Stimulated activated CD4-positive, alpha-beta T cell treated with anti-CD3 and anti-CD28 coated beads, Interleukin-2, amount 100 ng/mL, for 48 hours (primary cell): ENCODE results near the gene PAX9.
"Not testable (repeated sequence)": the region's sequence is repeated elsewhere in the genome, so short reads cannot be mapped to it uniquely, and the experiment has no call there.

Experiments used
- DNase-seq, 2 donors: peaks; one replicate each; pipeline ENCODE4 v3.0.0-alpha.2; 2020

PAX9 gene

GRCh38 chr14:36676236-36676635, 14.6 kb downstream of the PAX9 start:
- DNase-seq, result no peak

GRCh38 chr14:36682338-36682737, 20.7 kb downstream of the PAX9 start:
- no peak for DNase-seq

- no peak for DNase-seq
These were observed 21.5 kb downstream of the PAX9 start for GRCh38 chr14:36683083-36683724.

- DNase-seq, result no peak
These were observed 23.3 kb downstream of the PAX9 start for GRCh38 chr14:36684946-36685345.

- DNase-seq, result no peak
These were observed 28.8 kb downstream of the PAX9 start for GRCh38 chr14:36690311-36691040.

GRCh38 chr14:36699420-36699819, 37.8 kb downstream of the PAX9 start:
- DNase-seq, result not testable (repeated sequence)

- DNase-seq, result no peak
These were observed 39.0 kb downstream of the PAX9 start for GRCh38 chr14:36700651-36701050.

GRCh38 chr14:36701132-36701531, 39.5 kb downstream of the PAX9 start:
- no peak for DNase-seq

- DNase-seq, result no peak
These were observed 40.8 kb downstream of the PAX9 start for GRCh38 chr14:36702474-36702873.

GRCh38 chr14:36707570-36707969, 45.9 kb downstream of the PAX9 start:
- no peak for DNase-seq

- DNase-seq, result no peak
These were observed 52.5 kb downstream of the PAX9 start for GRCh38 chr14:36713960-36714703.

- no peak for DNase-seq
These were observed 55.0 kb downstream of the PAX9 start for GRCh38 chr14:36716614-36717184.

- DNase-seq, result no peak
These were observed 55.7 kb downstream of the PAX9 start for GRCh38 chr14:36717363-36717762.

GRCh38 chr14:36718216-36718615, 56.6 kb downstream of the PAX9 start:
- DNase-seq, result no peak

GRCh38 chr14:36719823-36720222, 58.2 kb downstream of the PAX9 start:
- no peak for DNase-seq

- DNase-seq, result no peak
These were observed 59.0 kb downstream of the PAX9 start for GRCh38 chr14:36720657-36721056.

- no peak for DNase-seq
These were observed 60.2 kb downstream of the PAX9 start for GRCh38 chr14:36721877-36722276.

GRCh38 chr14:36723530-36723929, 61.9 kb downstream of the PAX9 start:
- no peak for DNase-seq

GRCh38 chr14:36724162-36724561, 62.5 kb downstream of the PAX9 start:
- no peak for DNase-seq

- DNase-seq, result no peak
These were observed 64.5 kb downstream of the PAX9 start for GRCh38 chr14:36726128-36726527.
